ENCODE results near the gene GALK1. TPM values are rescaled to one million over a fixed set of nuclear protein-coding genes. Genes with fewer than 3 reads are reported as not detected.
"Not testable (repeated sequence)": the region's sequence is repeated elsewhere in the genome, so short reads cannot be mapped to it uniquely, and the experiment has no call there.

GALK1 gene
- total RNA-seq, 1 donor from 2014 or later: 54.7 TPM

DNA sequence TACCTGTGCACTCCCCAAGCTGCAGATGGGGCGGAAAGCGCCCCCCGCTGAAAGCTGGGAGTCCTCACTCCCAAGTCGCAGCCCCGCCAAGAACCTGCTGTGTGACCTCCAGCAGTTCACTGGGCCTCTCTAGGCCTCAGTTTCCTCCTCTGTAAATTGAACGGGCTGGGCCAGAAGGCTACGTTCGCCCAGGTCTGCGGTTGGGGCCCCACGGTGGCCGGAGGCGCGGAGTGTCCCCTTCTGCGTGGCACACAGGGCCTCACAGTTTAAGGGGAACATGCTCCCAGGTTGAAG is 628 bp downstream of the GALK1 start:
- H3K9me3 Mint-ChIP-seq: no peaks in the 10 kb centered on the region
- H3K36me3 Mint-ChIP-seq (ENCODE audit: low read depth): peaks cover 2% of the 10 kb centered on the region
- peaks cover 14% of the 10 kb centered on the region for H3K4me1 Mint-ChIP-seq
- peak overlapping the region; percentile 84 for H3K27ac Mint-ChIP-seq
- H3K4me3 Mint-ChIP-seq: peak overlapping the region; percentile 88
- H3K27me3 Mint-ChIP-seq: no peaks in the 10 kb centered on the region
- intact Hi-C loops (cut with micrococcal nuclease): loop anchor here (2.0 kb wide), 1 partner anchor 14 kb away; a partner anchor contains a TSS
- no peak for DNase-seq

DNA sequence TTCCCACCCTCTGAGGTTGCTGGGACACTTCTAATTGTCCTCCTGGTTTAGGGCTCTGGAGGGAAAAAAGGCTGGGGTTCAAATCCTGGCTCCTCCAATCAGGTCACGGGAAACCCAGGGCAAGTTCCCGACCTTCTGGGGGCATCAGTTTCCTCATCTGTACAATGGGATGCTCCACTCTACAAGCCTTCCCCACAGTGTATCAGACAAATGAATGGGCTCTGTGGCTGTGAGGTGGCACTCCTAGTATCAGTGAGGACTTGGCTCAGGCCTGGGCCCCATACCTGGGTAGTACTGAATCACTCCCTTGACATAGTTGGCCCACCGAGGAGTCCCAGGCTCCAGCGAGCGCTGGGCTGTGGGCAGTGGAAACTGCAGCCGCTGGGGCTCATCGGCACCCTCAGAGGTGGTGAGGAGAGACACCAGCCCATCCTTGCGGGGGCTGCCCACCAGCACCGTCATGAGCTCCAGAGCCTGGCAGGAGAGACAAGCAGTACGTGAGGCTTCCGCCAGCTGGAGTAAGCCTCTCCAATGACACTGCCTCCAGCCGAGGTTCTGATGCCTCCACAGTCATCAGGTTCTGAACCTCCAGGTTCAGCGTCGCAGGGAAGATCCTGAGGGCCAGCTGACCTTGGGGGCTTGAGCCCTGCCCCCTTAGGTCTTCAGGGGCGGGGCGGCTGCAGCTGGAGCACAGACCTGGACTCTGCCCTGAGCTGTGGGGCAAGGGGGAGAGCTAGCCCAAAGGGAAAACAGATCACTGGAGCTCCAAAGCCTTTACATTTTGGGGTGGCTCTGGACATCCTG is 1.2 kb downstream of the GALK1 start:
- Mint-ChIP-seq H3K27ac (peak overlapping the region; percentile 25), H3K27me3 (no peaks in the 10 kb centered on the region), H3K4me1 (peaks cover 14% of the 10 kb centered on the region), H3K9me3 (no peaks in the 10 kb centered on the region), H3K36me3 (ENCODE audit: low read depth) (peaks cover 2% of the 10 kb centered on the region), H3K4me3 (peak overlapping the region; percentile 88)
- intact Hi-C loops (cut with micrococcal nuclease): loop anchor here (2.0 kb wide), 1 partner anchor 15 kb away; a partner anchor contains a TSS
- DNase-seq: no peak

DNA sequence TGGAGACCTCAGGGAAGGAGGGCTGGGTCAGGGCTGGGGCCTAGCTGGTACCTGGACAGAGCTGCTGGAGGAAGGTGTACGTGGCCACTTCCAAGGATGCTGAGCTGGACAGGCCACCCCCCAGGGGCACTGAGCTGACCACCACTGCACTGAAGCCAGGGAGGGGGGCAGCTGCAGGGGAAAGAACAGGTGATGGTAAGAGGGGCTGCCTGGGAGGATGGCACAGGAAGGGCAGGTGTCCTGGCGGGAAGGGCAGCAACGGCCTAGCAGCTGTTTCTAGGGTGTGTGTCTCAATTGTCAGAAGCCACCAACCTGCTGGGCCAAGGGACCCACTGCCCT is 1.8 kb downstream of the GALK1 start:
- H3K4me1 Mint-ChIP-seq: peaks cover 14% of the 10 kb centered on the region
- peak overlapping the region; percentile 43 for H3K4me3 Mint-ChIP-seq
- H3K36me3 Mint-ChIP-seq (ENCODE audit: low read depth): peaks cover 2% of the 10 kb centered on the region
- no peak for DNase-seq
- no peaks in the 10 kb centered on the region for H3K9me3 Mint-ChIP-seq
- no peaks in the 10 kb centered on the region for H3K27me3 Mint-ChIP-seq
- intact Hi-C loops (cut with micrococcal nuclease): no loop called here
- peak overlapping the region; percentile 62 for H3K27ac Mint-ChIP-seq

- intact Hi-C loops (cut with micrococcal nuclease): no loop called here
- Mint-ChIP-seq H3K9me3 (no peaks in the 10 kb centered on the region), H3K36me3 (ENCODE audit: low read depth) (peaks cover 4% of the 10 kb centered on the region), H3K27ac (peak overlapping the region; percentile 62), H3K27me3 (no peaks in the 10 kb centered on the region), H3K4me1 (peaks cover 14% of the 10 kb centered on the region), H3K4me3 (peak overlapping the region; percentile 43)
- no peak for DNase-seq
Observed at GRCh38 chr17:75762513-75763268, 2.3 kb downstream of the GALK1 start.

DNA sequence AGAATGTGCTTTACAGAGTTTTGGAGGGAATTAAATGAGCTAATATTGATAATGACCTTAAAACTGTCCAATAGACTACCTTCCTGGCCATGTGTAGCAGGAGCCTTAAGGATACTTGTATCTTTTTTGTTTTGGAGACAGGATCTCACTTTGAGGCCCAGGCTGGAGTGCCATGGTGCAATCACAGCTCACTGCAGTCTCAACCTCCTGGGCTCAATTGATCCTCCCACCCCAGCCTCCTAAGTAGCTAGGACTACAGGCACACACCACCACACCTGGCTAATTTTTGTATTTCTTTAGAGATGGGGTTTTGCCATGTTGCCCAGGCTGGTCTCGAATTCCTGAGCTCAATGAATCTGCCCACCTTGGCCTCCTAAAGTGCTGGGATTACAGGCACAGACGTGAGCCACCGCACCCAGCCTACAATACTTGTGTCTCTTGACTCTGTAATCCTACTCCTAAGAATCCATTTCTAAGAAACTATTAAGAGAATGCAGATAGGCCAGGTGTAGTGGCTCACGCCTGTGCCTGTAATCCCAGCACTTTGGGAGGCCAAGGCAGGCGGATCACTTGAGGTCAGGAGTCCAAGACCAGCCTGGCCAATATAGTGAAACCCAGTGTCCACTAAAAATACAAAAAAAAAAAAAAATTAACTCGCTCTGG is 4.9 kb downstream of the GALK1 start:
- H3K27me3 Mint-ChIP-seq; H3K27ac Mint-ChIP-seq; H3K36me3 Mint-ChIP-seq (ENCODE audit: low read depth); DNase-seq; H3K4me3 Mint-ChIP-seq; H3K9me3 Mint-ChIP-seq; intact Hi-C loops (cut with micrococcal nuclease): not testable (repeated sequence)
- H3K4me1 Mint-ChIP-seq: peaks cover 12% of the 10 kb centered on the region

GRCh38 chr17:75759457-75759856 is 5.5 kb downstream of the GALK1 start:
- H3K4me3 Mint-ChIP-seq: no peak overlapping the region

GRCh38 chr17:75758131-75758905 is 6.7 kb downstream of the GALK1 start:
- H3K27ac Mint-ChIP-seq: no peak overlapping the region
- no peak overlapping the region for H3K4me3 Mint-ChIP-seq
- intact Hi-C loops (cut with micrococcal nuclease): no loop called here
- no peaks in the 10 kb centered on the region for H3K9me3 Mint-ChIP-seq
- H3K27me3 Mint-ChIP-seq: no peaks in the 10 kb centered on the region
- peaks cover 9% of the 10 kb centered on the region for H3K4me1 Mint-ChIP-seq
- DNase-seq: no peak
- H3K36me3 Mint-ChIP-seq (ENCODE audit: low read depth): peaks cover 5% of the 10 kb centered on the region

More at GRCh38 chr17:75759457-75759856, 5.5 kb downstream of the GALK1 start:
- Mint-ChIP-seq H3K4me1 (peaks cover 17% of the 10 kb centered on the region), H3K27me3 (no peaks in the 10 kb centered on the region), H3K9me3 (no peaks in the 10 kb centered on the region), H3K36me3 (ENCODE audit: low read depth) (peaks cover 5% of the 10 kb centered on the region), H3K27ac (no peak overlapping the region)
- DNase-seq: no peak
- intact Hi-C loops (cut with micrococcal nuclease): no loop called here

GRCh38 chr17:75757086-75757681 is 7.8 kb downstream of the GALK1 start:
- Mint-ChIP-seq H3K27me3 (no peaks in the 10 kb centered on the region), H3K27ac (no peak overlapping the region), H3K4me3 (no peak overlapping the region), H3K4me1 (peaks cover 11% of the 10 kb centered on the region), H3K9me3 (no peaks in the 10 kb centered on the region), H3K36me3 (ENCODE audit: low read depth) (peaks cover 3% of the 10 kb centered on the region)
- no peak for DNase-seq
- intact Hi-C loops (cut with micrococcal nuclease): no loop called here

DNA sequence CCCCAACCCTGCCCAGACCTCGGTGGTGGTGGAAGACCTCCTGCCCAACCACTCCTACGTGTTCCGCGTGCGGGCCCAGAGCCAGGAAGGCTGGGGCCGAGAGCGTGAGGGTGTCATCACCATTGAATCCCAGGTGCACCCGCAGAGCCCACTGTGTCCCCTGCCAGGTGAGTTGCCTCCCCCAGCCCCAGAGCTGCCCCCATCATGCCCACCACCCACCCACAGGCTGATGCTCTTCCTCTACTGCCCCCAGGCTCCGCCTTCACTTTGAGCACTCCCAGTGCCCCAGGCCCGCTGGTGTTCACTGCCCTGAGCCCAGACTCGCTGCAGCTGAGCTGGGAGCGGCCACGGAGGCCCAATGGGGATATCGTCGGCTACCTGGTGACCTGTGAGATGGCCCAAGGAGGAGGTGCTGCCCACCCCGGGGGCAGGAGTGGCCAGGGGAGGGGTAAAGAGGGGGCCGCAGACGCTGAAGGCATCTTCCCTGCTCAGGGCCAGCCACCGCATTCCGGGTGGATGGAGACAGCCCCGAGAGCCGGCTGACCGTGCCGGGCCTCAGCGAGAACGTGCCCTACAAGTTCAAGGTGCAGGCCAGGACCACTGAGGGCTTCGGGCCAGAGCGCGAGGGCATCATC is 8.4 kb downstream of the GALK1 start:
- Mint-ChIP-seq H3K4me3 (no peak overlapping the region), H3K9me3 (no peaks in the 10 kb centered on the region), H3K36me3 (ENCODE audit: low read depth) (peaks cover 3% of the 10 kb centered on the region), H3K27ac (no peak overlapping the region), H3K27me3 (no peaks in the 10 kb centered on the region), H3K4me1 (peaks cover 11% of the 10 kb centered on the region)
- no peak for DNase-seq
- intact Hi-C loops (cut with micrococcal nuclease): no loop called here

GRCh38 chr17:75755990-75756389 is 9.0 kb downstream of the GALK1 start:
- intact Hi-C loops (cut with micrococcal nuclease): no loop called here
- peaks cover 3% of the 10 kb centered on the region for H3K36me3 Mint-ChIP-seq (ENCODE audit: low read depth)

DNA sequence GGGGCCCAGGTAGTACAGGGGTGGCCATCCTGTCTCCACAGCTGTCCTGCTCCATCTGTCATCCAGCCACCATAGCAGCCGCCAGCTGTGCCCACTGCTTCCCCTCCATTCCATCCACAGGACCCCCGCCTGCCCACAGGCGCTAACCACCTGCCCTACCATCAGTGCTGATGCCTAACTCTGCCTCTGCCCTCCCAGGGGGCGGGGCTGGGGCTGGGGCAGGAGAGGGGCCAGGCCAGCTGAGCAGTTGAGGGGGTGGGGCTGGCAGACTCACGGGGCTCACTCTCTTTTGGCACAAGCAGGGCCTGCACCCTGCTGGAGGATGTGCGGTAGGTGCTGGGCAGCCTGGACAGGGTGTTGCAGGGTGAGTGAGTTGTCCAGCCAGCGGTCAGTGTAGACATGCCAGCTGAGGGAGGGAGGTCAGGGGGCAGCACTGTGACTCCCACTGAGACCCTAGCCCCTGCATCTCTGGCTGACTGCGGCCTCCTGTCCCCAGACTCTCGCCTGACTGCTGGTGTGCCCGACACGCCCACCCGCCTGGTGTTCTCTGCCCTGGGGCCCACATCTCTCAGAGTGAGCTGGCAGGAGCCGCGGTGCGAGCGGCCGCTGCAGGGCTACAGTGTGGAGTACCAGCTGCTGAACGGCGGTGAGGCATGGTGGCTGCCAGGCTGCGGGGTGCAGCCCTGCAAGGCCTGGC is 9.6 kb downstream of the GALK1 start:
- intact Hi-C loops (cut with micrococcal nuclease): no loop called here
- no peak for DNase-seq
- Mint-ChIP-seq H3K4me3 (peak overlapping the region; percentile 74), H3K27me3 (no peaks in the 10 kb centered on the region), H3K36me3 (ENCODE audit: low read depth) (peaks cover 3% of the 10 kb centered on the region), H3K9me3 (no peaks in the 10 kb centered on the region), H3K4me1 (peaks cover 11% of the 10 kb centered on the region), H3K27ac (no peak overlapping the region)

More at GRCh38 chr17:75755990-75756389, 9.0 kb downstream of the GALK1 start:
- no peak for DNase-seq
- H3K27me3 Mint-ChIP-seq: no peaks in the 10 kb centered on the region
- no peaks in the 10 kb centered on the region for H3K9me3 Mint-ChIP-seq
- H3K27ac Mint-ChIP-seq: no peak overlapping the region
- H3K4me3 Mint-ChIP-seq: no peak overlapping the region
- peaks cover 11% of the 10 kb centered on the region for H3K4me1 Mint-ChIP-seq

GRCh38 chr17:75754378-75755204 is 10.4 kb downstream of the GALK1 start:
- Mint-ChIP-seq H3K4me1 (peaks cover 16% of the 10 kb centered on the region), H3K27ac (peak overlapping the region; percentile 79), H3K4me3 (peak overlapping the region; percentile 74), H3K36me3 (ENCODE audit: low read depth) (peaks cover 3% of the 10 kb centered on the region), H3K27me3 (no peaks in the 10 kb centered on the region), H3K9me3 (no peaks in the 10 kb centered on the region)
- no peak for DNase-seq
- intact Hi-C loops (cut with micrococcal nuclease): loop anchor here (5.0 kb wide), 1 partner anchor 73 kb away; no protein-coding TSS in a partner anchor
